Activated CD8-positive, alpha-beta memory T cell treated with anti-CD3 and anti-CD28 coated beads, Interleukin-2, amount 50 U/mL, for 24 hours (primary cell): ENCODE data around the gene MOCS2.
A peak's percentile ranks its signal among the peaks of the same experiment; 100 is the strongest.

Experiments used
- DNase-seq: peaks from one replicate; pipeline ENCODE4 v3.0.0-alpha.2; 2020; ENCODE audit errors: extremely low read depth

Gene MOCS2

DNA sequence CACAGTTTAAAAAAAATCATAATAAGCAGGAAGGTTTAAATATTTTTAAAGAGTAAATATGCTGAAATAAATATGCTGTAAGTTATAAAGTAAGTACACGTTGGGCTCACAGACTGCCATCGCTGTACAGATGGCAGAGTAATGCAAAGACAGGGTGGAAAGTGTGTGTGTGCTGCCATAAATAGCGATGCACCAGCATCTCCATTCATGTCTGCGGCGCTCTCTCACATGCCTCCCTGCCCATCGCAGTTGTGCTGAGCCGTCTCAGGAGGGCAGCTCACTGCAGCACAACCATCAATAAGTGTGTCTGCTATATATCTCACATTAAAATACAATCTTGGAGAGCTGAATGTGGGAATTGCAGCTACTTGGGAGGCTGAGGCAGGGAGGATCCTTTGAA is 14.3 kb downstream of the MOCS2 start:
- DNase-seq: no peak

DNA sequence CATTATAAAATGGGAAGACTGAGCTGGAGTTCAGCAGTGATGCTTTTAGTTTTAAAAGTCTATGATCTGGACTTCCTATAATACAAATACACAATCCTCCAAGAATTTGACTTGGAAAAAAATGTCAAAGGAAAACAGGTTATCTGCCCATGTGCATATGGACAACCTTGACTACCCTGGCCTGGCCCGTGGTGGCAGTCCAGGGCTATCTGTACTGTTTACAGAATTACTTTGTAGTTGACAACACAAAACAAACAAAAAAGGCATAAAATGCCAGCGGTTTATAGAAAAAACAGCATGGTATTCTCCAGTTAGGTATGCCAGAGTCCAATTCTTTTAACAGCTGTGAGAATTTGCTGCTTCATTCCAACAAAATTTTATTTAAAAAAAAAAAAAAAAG is 17.3 kb downstream of the MOCS2 start:
- no peak for DNase-seq

DNA sequence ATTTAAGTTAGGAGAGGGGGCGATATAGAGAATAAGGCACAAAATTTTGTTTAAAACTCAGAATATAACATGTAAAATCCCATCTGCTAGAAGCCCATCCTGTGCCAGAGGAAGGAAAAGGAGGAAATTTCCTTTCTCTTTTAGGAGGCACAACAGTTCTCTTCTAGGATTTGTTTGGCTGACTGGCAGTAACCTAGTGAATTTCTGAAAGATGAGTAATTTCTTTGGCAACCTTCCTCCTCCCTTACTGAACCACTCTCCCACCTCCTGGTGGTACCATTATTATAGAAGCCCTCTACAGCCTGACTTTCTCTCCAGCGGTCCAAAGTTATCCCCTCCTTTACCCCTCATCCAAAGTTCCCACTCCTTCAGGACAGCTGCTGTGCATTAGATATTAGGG is 18.3 kb downstream of the MOCS2 start:
- DNase-seq: no peak

GRCh38 chr5:53090229-53090628 is 19.3 kb downstream of the MOCS2 start:
- no peak for DNase-seq

DNA sequence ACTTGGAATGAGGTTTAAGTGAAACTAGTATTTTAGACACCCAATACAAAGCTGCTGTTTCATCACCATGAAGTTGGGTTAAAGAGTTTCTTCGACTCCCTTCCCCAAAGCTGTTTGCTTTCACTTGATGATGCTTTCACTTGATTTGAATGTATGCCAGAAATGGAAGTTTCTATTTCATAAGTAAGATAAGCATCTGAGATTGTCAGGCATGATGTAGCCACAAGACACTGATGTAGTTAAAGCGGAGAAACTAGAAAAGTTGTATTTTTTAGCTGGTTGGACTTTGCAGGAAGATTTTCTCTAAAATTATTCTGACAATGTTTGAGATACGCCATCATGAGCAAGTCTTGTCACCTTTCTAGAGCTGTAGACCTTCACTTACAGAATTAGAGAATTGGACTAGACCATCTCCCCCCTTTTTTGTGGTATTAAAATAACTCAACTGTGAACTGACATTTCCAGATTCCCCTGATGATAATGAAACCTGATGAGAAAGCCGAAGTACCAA is 20.0 kb downstream of the MOCS2 start:
- DNase-seq: no peak

- no peak for DNase-seq
These were observed 21.9 kb downstream of the MOCS2 start for GRCh38 chr5:53087621-53088121.

- DNase-seq: no peak
These were observed 22.4 kb downstream of the MOCS2 start for GRCh38 chr5:53087171-53087570.

GRCh38 chr5:53084546-53085255 is 24.9 kb downstream of the MOCS2 start:
- no peak for DNase-seq

DNA sequence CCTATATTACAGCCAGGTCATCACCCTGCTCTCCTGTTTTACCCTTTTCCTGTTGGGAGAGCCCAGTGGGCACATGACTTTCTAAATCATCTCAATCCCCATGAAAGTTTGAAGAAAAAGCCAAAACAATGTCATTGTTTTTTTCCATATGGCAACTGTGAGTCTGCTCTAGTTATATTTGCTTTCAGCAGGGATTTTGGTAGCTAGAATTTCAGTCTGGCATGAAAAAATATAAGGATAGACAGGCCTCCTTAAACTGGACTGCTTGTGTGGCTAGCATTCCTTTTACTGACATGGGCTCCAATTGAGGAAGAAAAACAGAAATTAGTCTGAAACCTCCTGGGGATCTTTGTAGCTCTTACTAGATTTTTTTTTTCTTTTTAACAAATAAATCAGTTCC is 25.6 kb downstream of the MOCS2 start:
- no peak for DNase-seq

DNA sequence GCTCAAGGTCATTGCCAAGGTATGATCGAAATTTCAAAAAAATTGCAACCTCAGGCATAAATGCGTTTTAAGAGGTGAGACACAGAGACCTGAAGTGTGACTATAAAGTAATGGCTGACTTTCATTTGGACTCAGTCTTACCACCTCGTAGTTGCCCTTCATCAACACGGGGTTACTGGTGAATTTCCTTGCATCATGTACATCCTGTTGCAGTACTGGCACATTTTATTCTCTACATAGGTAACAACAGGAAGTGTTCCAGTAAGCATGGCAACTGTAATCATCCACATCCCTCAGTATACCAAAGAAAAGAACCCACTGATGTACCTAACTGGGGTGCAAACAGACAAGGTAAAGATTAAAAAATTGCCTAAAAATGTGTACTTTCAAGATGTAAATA is 29.3 kb downstream of the MOCS2 start:
- no peak for DNase-seq

DNA sequence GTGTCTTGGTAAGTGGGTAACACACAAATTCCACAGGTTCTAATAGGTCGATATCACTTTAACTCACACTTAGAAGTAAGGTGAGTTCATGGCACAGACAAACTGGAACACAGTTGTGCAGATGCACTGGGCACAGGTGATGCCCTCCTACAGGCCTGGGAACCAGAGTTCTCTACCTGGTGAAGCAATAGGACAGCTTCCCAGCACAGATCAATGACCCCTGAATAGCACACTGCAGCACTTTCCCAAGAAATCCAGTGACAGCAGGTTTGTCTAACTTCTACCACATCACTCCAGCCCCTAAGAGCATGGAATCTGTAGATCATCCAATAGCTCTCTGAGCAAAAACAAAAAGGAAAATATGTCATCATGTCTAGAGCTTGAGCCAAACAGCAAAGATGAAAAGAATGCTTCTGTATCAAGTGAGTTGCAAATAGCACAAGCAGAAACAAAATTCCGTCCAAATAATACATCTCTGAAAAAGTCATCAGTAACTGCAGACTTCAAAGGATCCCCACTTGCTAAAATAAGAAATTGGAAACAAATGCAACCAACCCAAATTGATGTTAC is 33.5 kb downstream of the MOCS2 start:
- no peak for DNase-seq

DNA sequence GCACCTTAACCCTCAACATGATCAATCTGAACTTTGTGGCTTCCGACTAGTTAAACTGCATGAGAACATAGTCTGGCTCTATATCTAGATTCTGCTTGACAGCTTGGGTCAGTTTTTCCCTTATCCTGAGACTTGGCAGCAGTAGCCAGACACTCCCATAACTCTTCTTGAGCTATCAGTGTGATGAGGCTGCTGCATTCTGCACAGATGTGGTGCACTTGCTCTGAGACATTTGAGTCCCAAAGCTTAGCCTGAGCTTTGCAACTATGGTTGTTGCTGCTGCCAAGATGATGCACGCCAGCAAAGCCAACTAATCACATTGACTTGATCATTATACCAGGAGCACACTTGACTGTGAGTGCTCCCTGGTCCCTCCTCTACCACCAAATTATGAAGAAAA is 36.2 kb downstream of the MOCS2 start:
- no peak for DNase-seq

- no peak for DNase-seq
These were observed 37.8 kb downstream of the MOCS2 start for GRCh38 chr5:53071738-53072137.

DNA sequence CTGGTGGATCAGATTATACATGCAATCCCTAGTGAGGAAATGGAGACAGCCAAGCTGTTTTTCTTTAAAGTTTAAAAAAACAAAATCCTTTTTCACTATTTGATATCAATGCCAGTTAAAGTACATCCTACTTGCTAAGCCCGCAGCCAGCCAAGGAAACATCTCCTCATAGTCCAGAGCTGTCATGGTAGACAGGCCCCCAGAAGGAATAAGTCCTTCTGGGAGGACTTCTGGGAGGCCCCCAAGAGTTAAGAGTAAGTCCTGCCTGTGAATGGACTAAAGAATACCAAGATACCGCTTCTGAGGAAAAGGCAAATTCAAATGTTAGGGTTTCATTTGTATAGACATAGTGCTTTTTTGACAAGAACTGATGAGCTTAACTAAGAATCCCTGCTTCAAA is 38.3 kb downstream of the MOCS2 start:
- no peak for DNase-seq

- DNase-seq: peak; percentile 36
These were observed 39.9 kb downstream of the MOCS2 start for GRCh38 chr5:53069626-53070025.

DNA sequence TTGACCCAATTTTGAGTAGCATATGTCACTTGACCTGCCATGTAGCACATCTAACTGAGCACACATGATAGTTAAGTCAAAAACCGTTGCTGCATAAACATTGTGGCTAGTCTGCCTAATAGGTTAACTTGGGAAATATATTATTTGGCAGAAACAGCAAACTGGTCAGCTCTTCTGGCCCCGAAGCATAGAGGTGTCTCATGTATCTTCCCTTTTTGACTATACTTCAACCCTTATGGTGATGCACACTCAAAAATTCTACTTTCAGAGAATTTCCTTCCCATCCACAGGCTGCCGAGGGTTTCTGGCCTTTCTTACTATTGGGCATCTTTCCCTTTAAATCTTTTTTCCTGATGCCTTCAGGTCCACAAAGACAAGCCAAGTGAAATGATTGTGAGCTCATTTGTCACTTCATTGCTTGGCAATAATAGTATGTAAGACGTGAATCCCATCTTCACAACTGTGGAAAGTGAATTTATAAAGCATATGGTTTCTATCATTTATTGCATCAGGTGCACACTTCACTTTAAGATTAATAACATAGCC is 41.2 kb downstream of the MOCS2 start:
- no peak for DNase-seq

GRCh38 chr5:53067641-53068040 is 41.9 kb downstream of the MOCS2 start:
- DNase-seq: no peak

- DNase-seq: no peak
These were observed 43.5 kb downstream of the MOCS2 start for GRCh38 chr5:53066088-53066487.

DNA sequence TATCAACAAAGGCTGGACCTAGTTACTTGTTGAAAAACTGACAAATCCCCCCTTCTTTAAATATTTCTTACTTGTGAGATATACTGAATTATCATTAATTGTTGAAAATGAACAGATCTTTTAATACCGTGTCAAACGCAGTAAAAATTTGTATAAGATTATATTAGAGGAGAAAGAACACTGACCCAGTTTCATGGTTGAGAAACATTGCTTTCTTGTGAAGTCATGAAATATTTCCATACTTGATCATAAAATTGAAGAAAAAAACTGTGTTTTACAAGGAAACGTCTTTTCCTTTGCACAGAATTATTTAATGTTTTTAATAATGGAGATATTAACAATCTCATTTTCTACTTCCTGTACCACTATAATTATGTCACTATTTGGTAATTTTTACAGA is 45.8 kb downstream of the MOCS2 start:
- DNase-seq: no peak

- DNase-seq: no peak
These were observed 46.4 kb downstream of the MOCS2 start for GRCh38 chr5:53063176-53063575.

DNA sequence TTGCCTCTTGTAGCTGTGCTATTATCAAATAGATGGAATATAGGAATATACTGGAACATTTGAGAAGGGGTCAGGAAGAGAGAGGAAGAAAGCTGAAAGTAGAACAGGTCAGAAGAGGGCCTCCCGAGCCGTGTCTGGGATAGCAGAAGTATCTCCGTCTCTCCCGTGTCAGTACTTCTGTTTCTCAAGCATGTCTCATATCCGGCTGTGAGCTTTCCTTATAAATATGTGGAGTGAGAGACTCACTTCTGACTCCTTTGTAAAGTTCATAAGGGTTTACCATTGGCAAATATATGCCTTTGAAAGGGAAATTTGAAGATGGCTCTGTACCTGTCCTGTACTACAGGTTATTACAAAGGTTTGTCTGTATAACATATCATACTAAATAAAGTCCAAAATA is 50.3 kb downstream of the MOCS2 start:
- no peak for DNase-seq

DNA sequence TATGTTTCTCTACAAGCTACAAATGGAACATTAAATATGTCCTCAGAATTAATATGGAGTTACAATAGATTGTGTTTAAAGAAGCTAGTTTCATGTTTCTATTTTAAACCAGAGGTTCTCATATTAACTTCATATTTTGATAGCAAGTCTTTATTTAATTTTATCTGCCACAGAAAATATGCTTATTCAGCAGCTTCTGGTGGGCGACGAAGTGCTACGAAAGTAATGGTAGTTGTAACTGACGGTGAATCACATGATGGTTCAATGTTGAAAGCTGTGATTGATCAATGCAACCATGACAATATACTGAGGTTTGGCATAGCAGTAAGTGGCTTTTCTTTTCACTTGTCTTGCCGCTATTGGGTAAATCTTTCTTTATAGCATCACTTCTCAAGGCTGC is 54.2 kb downstream of the MOCS2 start:
- no peak for DNase-seq

DNA sequence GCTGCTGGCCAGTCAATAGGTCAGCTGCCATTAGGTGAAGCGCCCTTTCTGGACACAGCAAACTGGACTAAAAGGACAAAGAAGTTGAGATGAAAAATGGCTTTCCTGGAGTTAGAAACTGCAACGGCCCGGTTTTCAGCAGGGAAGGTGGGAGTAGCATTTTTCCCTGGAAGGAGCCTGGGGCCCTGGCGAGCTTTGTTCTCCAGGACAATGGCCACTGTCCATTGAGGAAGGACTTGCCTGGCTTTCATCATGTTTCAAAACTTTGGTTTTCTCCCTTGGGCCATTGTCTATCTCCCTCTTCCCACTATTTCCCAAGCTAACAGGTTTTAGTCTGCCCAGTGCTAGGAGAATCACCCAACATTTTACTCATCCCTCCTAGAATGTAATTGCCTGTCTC is 56.2 kb downstream of the MOCS2 start:
- no peak for DNase-seq
